SK-N-DZ (cell line): ENCODE measurements around the gene NRP1.

ENCODE experiments used
- DNase-seq: peaks from one replicate; pipeline ENCODE4 v3.0.0-alpha.2; 2015; ENCODE audit warnings: low spot score

NRP1 gene

GRCh38 chr10:33349268-33349667 is 14.8 kb upstream of the NRP1 start:
- no peak for DNase-seq

GRCh38 chr10:33347211-33347610 is 12.7 kb upstream of the NRP1 start:
- DNase-seq: no peak

GRCh38 chr10:33345236-33345635 is 10.8 kb upstream of the NRP1 start:
- peak; percentile 73 for DNase-seq

- no peak for DNase-seq
Measured at GRCh38 chr10:33344676-33345075, 10.2 kb upstream of the NRP1 start.

- no peak for DNase-seq
Measured at GRCh38 chr10:33341637-33342036, 7.2 kb upstream of the NRP1 start.

- peak; percentile 46 for DNase-seq
Measured at GRCh38 chr10:33337326-33337957, 3.0 kb upstream of the NRP1 start.

- peak; percentile 52 for DNase-seq
Measured at GRCh38 chr10:33336582-33337325, 2.3 kb upstream of the NRP1 start.

- DNase-seq: peak; percentile 35
Measured at GRCh38 chr10:33335801-33336581, 1.5 kb upstream of the NRP1 start.

- no peak for DNase-seq
Measured at GRCh38 chr10:33335551-33335800, 1.0 kb upstream of the NRP1 start.

- peak; percentile 82 for DNase-seq
Measured at GRCh38 chr10:33334805-33335550, 511 bp upstream of the NRP1 start.

- DNase-seq: no peak
Measured at GRCh38 chr10:33333260-33334101, 986 bp downstream of the NRP1 start.

- peak; percentile 94 for DNase-seq
Measured at GRCh38 chr10:33332183-33333065, 2.0 kb downstream of the NRP1 start.

- no peak for DNase-seq
Measured at GRCh38 chr10:33331379-33331694, 3.1 kb downstream of the NRP1 start.

- DNase-seq: peak; percentile 97
Measured at GRCh38 chr10:33330543-33331378, 3.7 kb downstream of the NRP1 start.

GRCh38 chr10:33329178-33329577 is 5.3 kb downstream of the NRP1 start:
- DNase-seq: no peak

GRCh38 chr10:33328253-33328652 is 6.2 kb downstream of the NRP1 start:
- DNase-seq: no peak

GRCh38 chr10:33327751-33328150 is 6.7 kb downstream of the NRP1 start:
- DNase-seq: no peak

- DNase-seq: no peak
Measured at GRCh38 chr10:33326933-33327332, 7.5 kb downstream of the NRP1 start.

GRCh38 chr10:33325929-33326328 is 8.5 kb downstream of the NRP1 start:
- DNase-seq: peak; percentile 59
